K562 (cell line): ENCODE measurements around the gene ZFP62. TPM values are rescaled to one million over a fixed set of nuclear protein-coding genes. Genes with fewer than 3 reads are reported as not detected.
A peak's percentile ranks its signal among the peaks of the same experiment; 100 is the strongest.

Experiments
- BRCA1 ChIP-seq, 2 experiments: fragments of 450-650 bp in 1 of 2; sonication (generic) in 1 of 2; formaldehyde crosslinking in 1 of 2; IDR thresholded peaks; 2 replicates each; pipeline versions ENCODE4 v1.5.0 to v1.6.1; 2017 to 2020; ENCODE audit warnings: mild to moderate bottlenecking in 1 of 2, missing genetic modification reagents in 1 of 2
- CTCFL ChIP-seq: IDR thresholded peaks from 2 replicates; pipeline ENCODE4 v1.6.1; 2011; ENCODE audit warnings: borderline replicate concordance, low read depth, mild to moderate bottlenecking, moderate library complexity, low read length; ENCODE audit not compliant: insufficient read depth, poor library complexity, severe bottlenecking
- E2F3 ChIP-seq: fragments of 250-450 bp; sonication (Bioruptor Pico); IDR thresholded peaks from 2 replicates; pipeline ENCODE4 v1.4.0; 2020; ENCODE audit warnings: mild to moderate bottlenecking
- ELK1 ChIP-seq: sonication (generic); formaldehyde crosslinking; IDR thresholded peaks from 2 replicates; pipeline ENCODE4 v1.8.1; 2022; ENCODE audit warnings: missing genetic modification reagents
- GMEB1 ChIP-seq: fragments of 250-450 bp; sonication (Bioruptor Pico); IDR thresholded peaks from 2 replicates; pipeline ENCODE4 v1.4.0; 2020; ENCODE audit warnings: mild to moderate bottlenecking
- HCFC1 ChIP-seq: IDR thresholded peaks from 2 replicates; pipeline ENCODE4 v1.6.1; 2012; ENCODE audit warnings: low read depth, low read length, improper control_type of control experiment
- KAT8 ChIP-seq: fragments of 450-650 bp; IDR thresholded peaks from 2 replicates; pipeline ENCODE4 v1.6.1; 2016; ENCODE audit warnings: low read depth, mild to moderate bottlenecking
- LCOR ChIP-seq: sonication (generic); formaldehyde crosslinking; IDR thresholded peaks from 2 replicates; pipeline ENCODE4 v1.8.0; 2022; ENCODE audit warnings: mild to moderate bottlenecking, missing genetic modification reagents
- MCM7 ChIP-seq, 2 experiments: fragments of 450-650 bp; IDR thresholded peaks; 2 replicates each; pipeline ENCODE4 v1.6.1; 2016 to 2018
- MLLT1 ChIP-seq, 2 experiments: fragments of 450-650 bp; IDR thresholded peaks; 2 replicates each; pipeline ENCODE4 v1.6.1; 2016
- MYC ChIP-seq, 2 experiments: fragments of 250-450 bp in 1 of 2; sonication (Bioruptor Pico) in 1 of 2; IDR thresholded peaks; 2 replicates each; pipeline versions ENCODE4 v1.5.1 to v1.6.1; 2012 to 2021; ENCODE audit warnings: low read depth in 2 of 2, borderline replicate concordance in 1 of 2, improper control_type of control experiment in 1 of 2, low read length in 1 of 2, mild to moderate bottlenecking in 1 of 2, moderate library complexity in 1 of 2
- MYNN ChIP-seq, 2 experiments: sonication (generic); formaldehyde crosslinking in 1 of 2; IDR thresholded peaks; 2 replicates each; pipeline versions ENCODE4 v1.5.0 to v1.6.1; 2016 to 2020; ENCODE audit warnings: antibody characterized with exemption in 1 of 2, missing genetic modification reagents in 1 of 2
- RAD51 ChIP-seq: fragments of 450-650 bp; IDR thresholded peaks from 2 replicates; pipeline ENCODE4 v1.7.1; 2016; ENCODE audit warnings: low read depth, mild to moderate bottlenecking, borderline replicate concordance
- RUNX1 ChIP-seq: sonication (generic); IDR thresholded peaks from 2 replicates; pipeline ENCODE4 v1.6.1; 2016; ENCODE audit warnings: antibody characterized with exemption, low read depth
- SRSF9 ChIP-seq: fragments of 200-400 bp; formaldehyde crosslinking; IDR thresholded peaks from 2 replicates; pipeline ENCODE4 v1.6.1; 2017; ENCODE audit warnings: low read depth, low read length, borderline replicate concordance
- SUPT5H ChIP-seq: fragments of 450-650 bp; IDR thresholded peaks from 2 replicates; pipeline ENCODE4 v1.6.1; 2016
- XRCC5 ChIP-seq: fragments of 200-400 bp; formaldehyde crosslinking; IDR thresholded peaks from 2 replicates; pipeline ENCODE4 v1.6.1; 2017; ENCODE audit warnings: low read depth, mild to moderate bottlenecking, low read length
- ZNF224 ChIP-seq: sonication (generic); formaldehyde crosslinking; IDR thresholded peaks from 2 replicates; pipeline ENCODE4 v1.8.0; 2022; ENCODE audit warnings: mild to moderate bottlenecking, missing genetic modification reagents
- ZNF551 ChIP-seq: fragments of 250-450 bp; sonication (Bioruptor Pico); IDR thresholded peaks from 2 replicates; pipeline ENCODE4 v1.5.0; 2021; ENCODE audit warnings: mild to moderate bottlenecking, moderate library complexity
- ZNF57 ChIP-seq: fragments of 450-650 bp; formaldehyde crosslinking; IDR thresholded peaks from 2 replicates; pipeline ENCODE4 v1.4.0; 2020; ENCODE audit warnings: mild to moderate bottlenecking, moderate library complexity
- ZSCAN29 ChIP-seq: fragments of 450-650 bp; IDR thresholded peaks from 2 replicates; pipeline ENCODE4 v1.6.1; 2017
- polyA plus RNA-seq, 8 experiments: library from polyadenylated mRNA; depleted of rRNA in 4 of 8; stranded (reverse) in 5 of 8; unstranded in 3 of 8; fragments of >200 nt; fragmentation: Nextera tagmentation in 2 of 8; fragmentation: Illumina TruSeq in 1 of 8; extraction: Ambion mirVana in 2 of 8; extraction: Trizol in 1 of 8; gene quantifications; 2 replicates each; pipeline versions ENCODE4 v1.2.1 to v1.2.3, GENCODE V29; 2011 to 2014; ENCODE audit warnings: inconsistent platforms in 1 of 8, missing spikeins in 1 of 8
- total RNA-seq, 7 experiments: library from RNA; depleted of rRNA in 6 of 7; stranded (reverse); fragments of >200 nt in 6 of 7; fragmentation: Illumina TruSeq in 2 of 7; extraction: Trizol in 2 of 7; gene quantifications; 2 replicates each; pipeline versions ENCODE4 v1.2.1 to v1.2.3, GENCODE V29; 2011 to 2021; ENCODE audit warnings: low replicate concordance in 1 of 7

Gene ZFP62
- total and polyA plus RNA-seq, 9 of the 15 experiments (the other 6 are each of a cell fraction or from before 2014, with no cell fraction given): 12.2 to 37.5 (median 25.0) TPM

GRCh38 chr5:180873615-180874520, 12.8 kb upstream of the ZFP62 start (continued):
- TF ChIP-seq MLLT1 (IDR thresholded peaks at IDR 0.05) (no peak), HCFC1 (no peak; the same call in 1 of the 2 replicates), MCM7 (IDR thresholded peaks at IDR 0.05) (no peak), LCOR (CRISPR knock-in tag) (no peak), ZNF551 (CRISPR knock-in tag) (no peak), BRCA1 (IDR thresholded peaks at IDR 0.05) (no peak), BRCA1 (CRISPR knock-in tag; IDR thresholded peaks at IDR 0.05) (no peak), RAD51 (0 out of 2 replicates have a peak, but pooled peaks have one; percentile 5), ZNF224 (CRISPR knock-in tag) (no peak), XRCC5 (no peak), E2F3 (CRISPR knock-in tag) (no peak), KAT8 (no peak), ELK1 (CRISPR knock-in tag) (no peak), ZNF57 (no peak), MYNN (IDR thresholded peaks at IDR 0.05) (peak; percentile 49; the same call in 1 of the 2 replicates), MYNN (CRISPR knock-in tag; IDR thresholded peaks at IDR 0.05) (no peak), SUPT5H (0 out of 2 replicates have a peak, but pooled peaks have one; percentile 48), RUNX1 (no peak), SRSF9 (no peak), GMEB1 (CRISPR knock-in tag) (no peak), CTCFL (no peak), MYC (IDR thresholded peaks at IDR 0.05; ENCODE audit: low read depth, low read length) (peak; percentile 66), MYC (CRISPR knock-in tag; IDR thresholded peaks at IDR 0.05; ENCODE audit: borderline replicate concordance, low read depth) (no peak), ZSCAN29 (no peak)
